Measurements from ENCODE around the gene TMEM94.

DNA sequence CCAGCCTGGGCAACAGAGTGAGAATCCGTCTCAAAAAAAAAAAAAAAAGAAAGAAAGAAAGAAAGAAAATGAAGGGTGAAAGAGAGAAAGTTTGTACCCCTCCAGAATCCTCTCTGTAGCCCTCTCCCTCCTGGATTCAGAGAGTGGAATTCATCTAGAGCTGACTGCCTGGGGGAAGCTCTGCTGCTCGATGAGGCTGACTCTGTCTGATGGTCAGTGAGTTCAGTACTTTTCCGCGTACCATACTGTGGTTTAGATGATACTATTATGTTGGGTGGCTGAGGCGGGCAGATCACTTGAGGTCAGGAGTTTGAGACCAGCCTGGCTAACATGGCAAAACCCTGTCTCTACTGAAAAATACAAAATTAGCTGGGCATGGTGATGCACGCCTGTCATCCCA lies 14.8 kb downstream of the TMEM94 start:
- TF ChIP-seq, protein P1, sequence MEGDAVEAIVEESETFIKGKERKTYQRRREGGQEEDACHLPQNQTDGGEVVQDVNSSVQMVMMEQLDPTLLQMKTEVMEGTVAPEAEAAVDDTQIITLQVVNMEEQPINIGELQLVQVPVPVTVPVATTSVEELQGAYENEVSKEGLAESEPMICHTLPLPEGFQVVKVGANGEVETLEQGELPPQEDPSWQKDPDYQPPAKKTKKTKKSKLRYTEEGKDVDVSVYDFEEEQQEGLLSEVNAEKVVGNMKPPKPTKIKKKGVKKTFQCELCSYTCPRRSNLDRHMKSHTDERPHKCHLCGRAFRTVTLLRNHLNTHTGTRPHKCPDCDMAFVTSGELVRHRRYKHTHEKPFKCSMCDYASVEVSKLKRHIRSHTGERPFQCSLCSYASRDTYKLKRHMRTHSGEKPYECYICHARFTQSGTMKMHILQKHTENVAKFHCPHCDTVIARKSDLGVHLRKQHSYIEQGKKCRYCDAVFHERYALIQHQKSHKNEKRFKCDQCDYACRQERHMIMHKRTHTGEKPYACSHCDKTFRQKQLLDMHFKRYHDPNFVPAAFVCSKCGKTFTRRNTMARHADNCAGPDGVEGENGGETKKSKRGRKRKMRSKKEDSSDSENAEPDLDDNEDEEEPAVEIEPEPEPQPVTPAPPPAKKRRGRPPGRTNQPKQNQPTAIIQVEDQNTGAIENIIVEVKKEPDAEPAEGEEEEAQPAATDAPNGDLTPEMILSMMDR (conservative IDR thresholded peaks at IDR 0.05; ENCODE audit: low read depth, low read length): no peak
- TF ChIP-seq, protein P2, sequence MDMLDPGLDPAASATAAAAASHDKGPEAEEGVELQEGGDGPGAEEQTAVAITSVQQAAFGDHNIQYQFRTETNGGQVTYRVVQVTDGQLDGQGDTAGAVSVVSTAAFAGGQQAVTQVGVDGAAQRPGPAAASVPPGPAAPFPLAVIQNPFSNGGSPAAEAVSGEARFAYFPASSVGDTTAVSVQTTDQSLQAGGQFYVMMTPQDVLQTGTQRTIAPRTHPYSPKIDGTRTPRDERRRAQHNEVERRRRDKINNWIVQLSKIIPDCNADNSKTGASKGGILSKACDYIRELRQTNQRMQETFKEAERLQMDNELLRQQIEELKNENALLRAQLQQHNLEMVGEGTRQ (IDR thresholded peaks at IDR 0.05; ENCODE audit: low read depth, low read length): no peak
- no peak for TF ChIP-seq POLR2A (IDR thresholded peaks at IDR 0.05; ENCODE audit: low read depth, low read length)

All from IMR-90 (cell line).